ENCODE measurements around the gene PCDHGB6. TPM values are rescaled to one million over a fixed set of nuclear protein-coding genes. Genes with fewer than 3 reads are reported as not detected.
"Not testable (repeated sequence)": the region's sequence is repeated elsewhere in the genome, so short reads cannot be mapped to it uniquely, and the experiment has no call there.

Gene PCDHGB6
- total RNA-seq, 2 donors from 2014 or later = 1.9 to 2.2 TPM

DNA sequence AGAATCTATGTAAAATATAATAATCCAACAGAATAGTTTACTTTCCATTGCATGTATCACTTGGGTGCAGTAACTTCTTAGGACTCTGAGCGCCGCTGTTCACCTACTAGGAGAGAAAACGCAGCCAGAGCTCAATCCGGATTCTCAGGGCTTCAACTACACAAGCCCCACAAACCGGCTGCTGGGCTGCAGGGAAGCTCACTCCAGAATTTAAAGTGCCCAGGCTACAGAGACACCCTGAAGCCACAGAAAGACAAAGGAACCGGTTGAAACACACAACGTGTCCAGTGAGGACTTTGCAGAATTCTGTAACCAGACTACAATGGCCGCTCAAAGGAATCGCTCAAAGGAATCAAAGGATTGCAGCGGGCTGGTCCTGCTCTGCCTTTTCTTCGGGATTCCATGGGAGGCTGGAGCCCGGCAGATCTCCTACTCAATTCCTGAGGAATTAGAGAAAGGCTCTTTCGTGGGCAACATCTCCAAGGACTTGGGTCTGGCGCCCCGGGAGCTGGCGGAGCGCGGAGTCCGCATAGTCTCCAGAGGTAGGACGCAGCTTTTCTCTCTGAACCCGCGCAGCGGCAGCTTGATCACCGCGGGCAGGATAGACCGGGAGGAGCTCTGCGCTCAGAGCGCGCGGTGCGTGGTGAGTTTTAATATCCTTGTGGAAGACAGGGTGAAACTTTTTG is 5.2 kb downstream of the PCDHGB6 start, which contains the start of gene PCDHGA10:
TSS of gene PCDHGA10 (plus strand) at position 134 of the 686 bp plus-strand sequence. CDS start at position 323, 189 bp downstream.
- peak in 1 of 2 donors; percentile 66 for DNase-seq
- peak; percentile 84 for ATAC-seq
- intact Hi-C loops (cut with DNase I, micrococcal nuclease) = loop anchor here in 1 of 2 donors (10.0 kb wide), 1 partner anchor 152 kb away; no protein-coding TSS in a partner anchor

DNA sequence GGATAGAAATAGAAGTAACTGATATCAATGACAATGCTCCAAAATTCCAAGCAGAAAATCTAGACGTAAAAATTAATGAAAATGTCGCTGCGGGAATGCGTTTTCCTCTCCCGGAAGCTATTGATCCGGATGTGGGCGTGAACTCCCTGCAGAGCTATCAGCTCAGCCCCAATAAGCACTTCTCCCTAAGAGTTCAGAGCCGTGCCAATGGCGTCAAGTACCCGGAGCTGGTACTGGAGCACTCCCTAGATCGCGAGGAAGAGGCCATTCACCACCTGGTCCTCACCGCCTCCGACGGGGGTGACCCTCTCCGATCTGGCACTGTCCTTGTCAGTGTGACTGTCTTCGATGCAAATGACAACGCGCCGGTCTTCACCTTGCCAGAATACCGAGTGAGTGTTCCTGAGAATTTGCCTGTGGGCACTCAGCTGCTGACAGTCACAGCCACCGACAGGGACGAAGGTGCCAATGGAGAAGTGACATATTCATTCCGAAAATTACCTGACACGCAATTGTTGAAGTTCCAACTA is 5.8 kb downstream of the PCDHGB6 start:
- peak; percentile 53 for ATAC-seq

DNA sequence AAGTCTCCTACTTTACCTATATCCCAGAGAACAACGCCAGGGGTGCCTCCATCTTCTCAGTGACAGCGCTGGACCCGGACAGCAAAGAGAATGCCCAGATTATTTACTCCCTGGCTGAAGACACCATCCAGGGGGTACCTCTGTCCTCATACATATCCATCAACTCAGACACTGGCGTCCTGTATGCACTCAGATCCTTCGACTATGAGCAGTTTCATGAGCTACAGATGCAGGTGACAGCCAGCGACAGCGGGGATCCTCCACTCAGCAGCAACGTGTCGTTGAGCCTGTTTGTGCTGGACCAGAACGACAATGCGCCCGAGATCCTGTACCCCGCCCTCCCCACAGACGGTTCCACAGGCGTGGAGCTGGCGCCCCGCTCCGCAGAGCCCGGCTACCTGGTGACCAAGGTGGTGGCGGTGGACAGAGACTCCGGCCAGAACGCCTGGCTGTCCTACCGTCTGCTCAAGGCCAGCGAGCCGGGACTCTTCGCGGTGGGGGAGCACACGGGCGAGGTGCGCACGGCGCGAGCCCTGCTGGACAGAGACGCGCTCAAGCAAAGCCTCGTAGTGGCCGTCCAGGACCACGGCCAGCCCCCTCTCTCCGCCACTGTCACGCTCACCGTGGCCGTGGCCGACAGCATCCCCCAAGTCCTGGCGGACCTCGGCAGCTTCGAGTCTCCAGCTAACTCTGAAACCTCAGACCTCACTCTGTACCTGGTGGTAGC is 6.9 kb downstream of the PCDHGB6 start:
- DNase-seq, ATAC-seq: not testable (repeated sequence)
- intact Hi-C loops (cut with DNase I, micrococcal nuclease) = loop anchor here in 1 of 2 donors (10.0 kb wide), 1 partner anchor 150 kb away; no protein-coding TSS in a partner anchor

More for the DNA sequence above, 5.8 kb downstream of the PCDHGB6 start:
- intact Hi-C loops (cut with DNase I, micrococcal nuclease) = loop anchor here in 1 of 2 donors (10.0 kb wide), 1 partner anchor 151 kb away; no protein-coding TSS in a partner anchor
- DNase-seq = no peak

DNA sequence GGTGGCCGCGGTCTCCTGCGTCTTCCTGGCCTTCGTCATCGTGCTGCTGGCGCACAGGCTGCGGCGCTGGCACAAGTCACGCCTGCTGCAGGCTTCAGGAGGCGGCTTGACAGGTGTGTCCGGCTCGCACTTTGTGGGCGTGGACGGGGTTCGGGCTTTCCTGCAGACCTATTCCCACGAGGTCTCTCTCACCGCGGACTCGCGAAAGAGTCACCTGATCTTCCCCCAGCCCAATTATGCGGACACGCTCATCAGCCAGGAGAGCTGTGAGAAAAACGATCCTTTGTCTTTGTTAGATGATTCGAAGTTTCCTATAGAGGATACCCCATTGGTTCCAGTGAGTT is 7.4 kb downstream of the PCDHGB6 start:
- ATAC-seq, DNase-seq: not testable (repeated sequence)
- intact Hi-C loops (cut with DNase I, micrococcal nuclease) = loop anchor here in 1 of 2 donors (10.0 kb wide), 1 partner anchor 150 kb away; no protein-coding TSS in a partner anchor

DNA sequence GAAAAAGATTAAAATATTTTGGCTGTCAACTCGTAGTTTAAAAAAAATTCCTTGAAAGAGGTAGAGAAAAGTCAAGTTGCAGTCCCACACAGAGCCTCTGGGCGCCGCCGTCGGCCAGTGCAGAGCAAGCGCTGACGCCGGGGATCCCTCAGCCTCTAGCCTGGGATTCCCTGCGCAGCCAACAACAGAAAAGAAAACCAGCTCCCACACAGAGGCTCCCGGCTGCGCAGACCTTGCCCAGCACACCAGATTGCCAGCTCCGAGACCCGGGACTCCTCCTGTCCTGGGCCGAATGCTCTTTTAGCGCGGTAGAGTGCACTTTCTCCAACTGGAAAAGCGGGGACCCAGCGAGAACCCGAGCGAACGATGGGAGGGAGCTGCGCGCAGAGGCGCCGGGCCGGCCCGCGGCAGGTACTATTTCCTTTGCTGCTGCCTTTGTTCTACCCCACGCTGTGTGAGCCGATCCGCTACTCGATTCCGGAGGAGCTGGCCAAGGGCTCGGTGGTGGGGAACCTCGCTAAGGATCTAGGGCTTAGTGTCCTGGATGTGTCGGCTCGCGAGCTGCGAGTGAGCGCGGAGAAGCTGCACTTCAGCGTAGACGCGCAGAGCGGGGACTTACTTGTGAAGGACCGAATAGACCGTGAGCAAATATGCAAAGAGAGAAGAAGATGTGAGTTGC is 9.8 kb downstream of the PCDHGB6 start, which contains the start of gene PCDHGB7:
TSS of gene PCDHGB7 (plus strand) at position 184 of the 679 bp plus-strand sequence. CDS start at position 367, 183 bp downstream.
- DNase-seq = peak in 1 of 2 donors; percentile 60
- ATAC-seq = peak; percentile 70
- intact Hi-C loops (cut with DNase I, micrococcal nuclease) = loop anchor here in 1 of 2 donors (10.0 kb wide), 1 partner anchor 147 kb away; no protein-coding TSS in a partner anchor

DNA sequence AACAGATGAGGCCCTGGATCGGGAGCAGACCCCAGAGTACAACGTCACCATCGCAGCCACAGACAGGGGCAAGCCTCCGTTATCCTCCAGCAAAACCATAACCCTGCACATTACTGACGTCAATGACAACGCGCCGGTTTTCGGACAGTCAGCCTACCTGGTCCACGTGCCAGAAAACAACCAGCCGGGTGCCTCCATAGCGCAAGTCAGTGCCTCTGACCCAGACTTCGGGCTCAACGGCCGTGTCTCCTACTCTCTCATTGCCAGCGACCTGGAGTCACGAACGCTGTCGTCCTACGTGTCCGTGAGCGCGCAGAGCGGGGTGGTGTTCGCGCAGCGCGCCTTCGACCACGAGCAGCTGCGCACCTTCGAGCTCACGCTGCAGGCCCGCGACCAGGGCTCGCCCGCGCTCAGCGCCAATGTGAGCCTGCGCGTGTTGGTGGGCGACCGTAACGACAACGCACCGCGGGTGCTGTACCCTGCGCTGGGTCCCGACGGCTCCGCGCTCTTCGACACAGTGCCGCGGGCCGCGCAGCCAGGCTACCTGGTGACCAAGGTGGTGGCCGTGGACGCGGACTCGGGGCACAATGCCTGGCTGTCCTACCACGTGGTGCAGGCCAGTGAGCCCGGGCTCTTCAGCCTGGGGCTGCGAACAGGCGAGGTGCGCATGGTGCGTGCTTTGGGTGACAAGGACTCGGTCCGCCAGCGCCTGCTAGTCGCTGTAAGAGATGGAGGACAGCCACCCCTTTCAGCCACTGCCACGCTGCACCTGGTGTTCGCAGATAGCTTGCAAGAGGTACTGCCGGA is 11.5 kb downstream of the PCDHGB6 start:
- intact Hi-C loops (cut with DNase I, micrococcal nuclease) = loop anchor here in 1 of 2 donors (10.0 kb wide), 1 partner anchor 146 kb away; no protein-coding TSS in a partner anchor
- DNase-seq (no peak), ATAC-seq (no peak)

DNA sequence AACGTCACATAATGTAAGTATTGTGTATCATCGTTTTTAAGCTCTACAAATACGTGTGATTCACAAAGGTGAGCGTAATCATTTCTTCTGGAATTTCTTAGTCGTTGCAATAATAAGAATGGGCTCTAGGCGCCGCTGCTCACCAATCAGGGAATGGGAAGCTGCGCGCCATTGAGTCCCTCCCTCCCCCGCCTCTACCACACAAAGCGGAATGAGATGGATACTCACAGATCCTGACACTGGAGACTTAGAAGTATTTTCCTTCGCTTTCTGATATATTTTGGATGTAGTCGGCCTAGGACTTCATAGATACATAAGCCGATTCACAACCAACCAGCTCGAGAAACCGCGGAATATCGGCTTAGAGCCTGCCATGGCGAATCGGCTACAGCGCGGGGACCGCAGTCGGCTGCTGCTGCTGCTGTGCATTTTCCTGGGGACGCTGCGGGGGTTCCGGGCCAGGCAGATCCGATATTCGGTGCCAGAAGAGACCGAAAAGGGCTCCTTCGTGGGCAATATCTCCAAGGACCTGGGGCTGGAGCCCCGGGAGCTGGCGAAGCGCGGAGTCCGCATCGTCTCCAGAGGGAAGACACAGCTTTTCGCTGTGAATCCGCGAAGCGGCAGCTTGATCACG is 13.2 kb downstream of the PCDHGB6 start, which contains the start of gene PCDHGA11:
TSS of gene PCDHGA11 (plus strand) at position 197 of the 634 bp plus-strand sequence. CDS start at position 374, 177 bp downstream.
- intact Hi-C loops (cut with DNase I, micrococcal nuclease) = no loop called here
- ATAC-seq (no peak), DNase-seq (no peak)

DNA sequence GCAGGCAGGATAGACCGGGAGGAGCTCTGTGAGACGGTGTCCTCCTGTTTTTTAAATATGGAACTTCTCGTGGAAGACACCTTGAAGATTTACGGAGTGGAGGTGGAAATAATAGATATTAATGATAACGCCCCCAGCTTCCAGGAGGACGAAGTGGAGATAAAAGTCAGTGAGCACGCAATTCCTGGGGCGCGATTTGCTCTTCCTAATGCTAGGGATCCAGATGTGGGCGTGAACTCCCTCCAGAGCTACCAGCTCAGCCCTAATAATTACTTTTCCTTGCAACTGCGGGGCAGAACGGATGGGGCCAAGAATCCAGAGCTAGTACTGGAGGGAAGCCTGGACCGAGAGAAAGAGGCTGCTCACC is 13.7 kb downstream of the PCDHGB6 start:
- ATAC-seq (no peak), DNase-seq (no peak)
- intact Hi-C loops (cut with DNase I, micrococcal nuclease) = no loop called here

DNA sequence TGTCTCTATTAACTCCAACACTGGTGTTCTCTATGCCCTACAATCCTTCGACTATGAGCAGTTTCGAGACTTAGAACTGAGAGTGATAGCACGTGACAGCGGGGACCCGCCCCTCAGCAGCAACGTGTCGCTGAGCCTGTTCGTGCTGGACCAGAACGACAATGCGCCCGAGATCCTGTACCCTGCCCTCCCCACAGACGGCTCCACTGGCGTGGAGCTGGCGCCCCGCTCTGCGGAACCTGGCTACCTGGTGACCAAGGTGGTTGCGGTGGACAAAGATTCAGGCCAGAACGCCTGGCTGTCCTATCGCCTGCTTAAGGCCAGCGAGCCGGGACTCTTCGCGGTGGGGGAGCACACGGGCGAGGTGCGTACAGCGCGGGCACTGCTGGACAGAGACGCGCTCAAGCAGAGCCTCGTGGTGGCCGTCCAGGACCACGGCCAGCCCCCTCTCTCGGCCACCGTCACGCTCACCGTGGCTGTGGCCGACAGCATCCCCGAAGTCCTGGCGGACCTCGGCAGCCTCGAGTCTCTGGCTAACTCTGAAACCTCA is 15.0 kb downstream of the PCDHGB6 start:
- intact Hi-C loops (cut with DNase I, micrococcal nuclease) = no loop called here
- no peak for ATAC-seq

DNA sequence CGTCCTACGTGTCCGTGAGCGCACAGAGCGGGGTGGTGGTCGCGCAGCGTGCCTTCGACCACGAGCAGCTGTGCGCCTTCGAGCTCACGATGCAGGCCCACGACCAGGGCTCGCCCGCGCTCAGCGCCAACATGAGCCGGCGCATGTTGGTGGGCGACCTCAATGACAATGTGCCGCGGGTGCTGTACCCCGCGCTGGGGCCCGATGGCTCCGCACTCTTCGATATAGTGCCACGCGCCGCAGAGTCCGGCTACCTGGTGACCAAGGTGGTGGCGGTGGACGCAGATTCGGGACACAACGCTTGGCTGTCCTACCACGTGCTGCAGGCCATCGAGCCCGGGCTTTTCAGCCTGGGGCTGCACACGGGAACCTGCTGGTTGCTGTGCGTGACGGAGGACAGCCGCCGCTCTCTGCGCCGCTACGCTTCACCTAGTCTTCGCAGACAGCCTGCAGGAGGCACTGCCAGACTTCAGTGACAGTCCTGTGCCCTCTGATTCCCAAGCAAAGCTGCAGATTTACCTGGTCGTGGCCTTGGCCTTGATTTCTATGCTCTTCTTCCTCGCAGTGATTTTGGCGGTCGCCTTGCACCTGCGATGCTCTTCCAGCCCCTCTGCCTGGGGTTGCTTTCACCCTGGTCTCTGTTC is 20.1 kb downstream of the PCDHGB6 start:
- intact Hi-C loops (cut with DNase I, micrococcal nuclease) = no loop called here
- no peak for ATAC-seq

More for the DNA sequence above, 15.0 kb downstream of the PCDHGB6 start:
- no peak for DNase-seq

DNA sequence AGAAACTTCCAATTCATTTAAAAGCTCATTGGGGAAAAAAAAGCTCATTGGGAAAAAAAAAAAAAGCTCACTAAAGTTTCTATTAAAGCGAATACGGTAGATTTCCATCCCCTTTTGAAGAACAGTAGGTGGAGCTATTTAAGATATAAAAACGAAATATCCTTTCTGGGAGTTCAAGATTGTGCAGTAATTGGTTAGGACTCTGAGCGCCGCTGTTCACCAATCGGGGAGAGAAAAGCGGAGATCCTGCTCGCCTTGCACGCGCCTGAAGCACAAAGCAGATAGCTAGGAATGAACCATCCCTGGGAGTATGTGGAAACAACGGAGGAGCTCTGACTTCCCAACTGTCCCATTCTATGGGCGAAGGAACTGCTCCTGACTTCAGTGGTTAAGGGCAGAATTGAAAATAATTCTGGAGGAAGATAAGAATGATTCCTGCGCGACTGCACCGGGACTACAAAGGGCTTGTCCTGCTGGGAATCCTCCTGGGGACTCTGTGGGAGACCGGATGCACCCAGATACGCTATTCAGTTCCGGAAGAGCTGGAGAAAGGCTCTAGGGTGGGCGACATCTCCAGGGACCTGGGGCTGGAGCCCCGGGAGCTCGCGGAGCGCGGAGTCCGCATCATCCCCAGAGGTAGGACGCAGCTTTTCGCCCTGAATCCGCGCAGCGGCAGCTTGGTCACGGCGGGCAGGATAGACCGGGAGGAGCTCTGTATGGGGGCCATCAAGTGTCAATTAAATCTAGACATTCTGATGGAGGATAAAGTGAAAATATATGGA is 22.7 kb downstream of the PCDHGB6 start, which contains the start of gene PCDHGA12:
TSS of gene PCDHGA12 (plus strand) at position 176 of the 782 bp plus-strand sequence. CDS start at position 429, 253 bp downstream.
- ATAC-seq (no peak), DNase-seq (no peak)
- intact Hi-C loops (cut with DNase I, micrococcal nuclease) = no loop called here

More for the DNA sequence above, 20.1 kb downstream of the PCDHGB6 start:
- no peak for DNase-seq

DNA sequence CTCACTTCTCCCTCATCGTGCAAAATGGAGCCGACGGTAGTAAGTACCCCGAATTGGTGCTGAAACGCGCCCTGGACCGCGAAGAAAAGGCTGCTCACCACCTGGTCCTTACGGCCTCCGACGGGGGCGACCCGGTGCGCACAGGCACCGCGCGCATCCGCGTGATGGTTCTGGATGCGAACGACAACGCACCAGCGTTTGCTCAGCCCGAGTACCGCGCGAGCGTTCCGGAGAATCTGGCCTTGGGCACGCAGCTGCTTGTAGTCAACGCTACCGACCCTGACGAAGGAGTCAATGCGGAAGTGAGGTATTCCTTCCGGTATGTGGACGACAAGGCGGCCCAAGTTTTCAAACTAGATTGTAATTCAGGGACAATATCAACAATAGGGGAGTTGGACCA is 23.5 kb downstream of the PCDHGB6 start:
- intact Hi-C loops (cut with DNase I, micrococcal nuclease) = no loop called here
- no peak for ATAC-seq
- no peak for DNase-seq

DNA sequence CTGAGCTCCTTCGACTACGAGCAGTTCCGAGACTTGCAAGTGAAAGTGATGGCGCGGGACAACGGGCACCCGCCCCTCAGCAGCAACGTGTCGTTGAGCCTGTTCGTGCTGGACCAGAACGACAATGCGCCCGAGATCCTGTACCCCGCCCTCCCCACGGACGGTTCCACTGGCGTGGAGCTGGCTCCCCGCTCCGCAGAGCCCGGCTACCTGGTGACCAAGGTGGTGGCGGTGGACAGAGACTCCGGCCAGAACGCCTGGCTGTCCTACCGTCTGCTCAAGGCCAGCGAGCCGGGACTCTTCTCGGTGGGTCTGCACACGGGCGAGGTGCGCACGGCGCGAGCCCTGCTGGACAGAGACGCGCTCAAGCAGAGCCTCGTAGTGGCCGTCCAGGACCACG is 24.5 kb downstream of the PCDHGB6 start:
- ATAC-seq; DNase-seq; intact Hi-C loops (cut with DNase I, micrococcal nuclease): not testable (repeated sequence)

DNA sequence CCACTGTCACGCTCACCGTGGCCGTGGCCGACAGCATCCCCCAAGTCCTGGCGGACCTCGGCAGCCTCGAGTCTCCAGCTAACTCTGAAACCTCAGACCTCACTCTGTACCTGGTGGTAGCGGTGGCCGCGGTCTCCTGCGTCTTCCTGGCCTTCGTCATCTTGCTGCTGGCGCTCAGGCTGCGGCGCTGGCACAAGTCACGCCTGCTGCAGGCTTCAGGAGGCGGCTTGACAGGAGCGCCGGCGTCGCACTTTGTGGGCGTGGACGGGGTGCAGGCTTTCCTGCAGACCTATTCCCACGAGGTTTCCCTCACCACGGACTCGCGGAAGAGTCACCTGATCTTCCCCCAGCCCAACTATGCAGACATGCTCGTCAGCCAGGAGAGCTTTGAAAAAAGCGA is 24.9 kb downstream of the PCDHGB6 start:
- DNase-seq; ATAC-seq; intact Hi-C loops (cut with DNase I, micrococcal nuclease): not testable (repeated sequence)

DNA sequence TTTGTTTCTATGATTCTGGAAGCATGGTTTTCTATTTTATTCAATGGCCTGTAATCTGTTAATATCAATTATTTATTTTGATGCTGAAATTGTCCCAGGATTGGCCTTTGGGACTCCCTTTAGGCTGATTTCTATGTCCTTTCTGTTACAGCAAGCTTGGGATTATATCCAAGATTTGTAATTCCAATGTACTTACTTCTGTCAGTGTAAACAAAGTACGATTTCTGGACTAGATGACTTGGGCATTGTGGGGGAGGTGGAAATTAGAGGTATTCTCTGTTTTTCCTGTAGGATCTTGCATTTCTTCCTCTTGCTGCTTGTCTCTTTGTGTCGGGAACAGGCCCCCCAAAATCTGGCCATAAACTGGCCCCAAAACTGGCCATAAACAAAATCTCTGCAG is 26.2 kb downstream of the PCDHGB6 start:
- no peak for DNase-seq
- intact Hi-C loops (cut with DNase I, micrococcal nuclease) = no loop called here
- no peak for ATAC-seq

DNA sequence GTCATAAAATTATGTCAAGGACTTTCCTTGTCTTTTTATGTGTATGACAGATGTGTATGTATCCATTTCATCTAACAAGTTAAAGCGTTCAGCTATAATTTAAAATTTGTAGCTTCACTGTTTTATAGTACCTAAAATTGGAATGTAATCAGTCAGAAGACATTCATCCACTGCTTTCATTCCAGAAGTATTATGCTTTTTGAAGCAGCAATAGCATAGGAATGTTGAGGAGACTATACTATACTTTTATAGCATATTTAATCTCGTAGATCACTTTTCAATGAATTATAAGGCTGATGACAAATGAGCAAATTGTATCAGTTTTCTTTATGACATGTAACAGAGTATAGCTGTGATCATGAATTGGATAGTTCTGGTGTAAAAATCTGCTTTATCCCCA is 29.4 kb downstream of the PCDHGB6 start:
- DNase-seq (no peak), ATAC-seq (no peak)
- intact Hi-C loops (cut with DNase I, micrococcal nuclease) = no loop called here

Data from left colon (tissue), 2 donors.